Smooth muscle cell (in vitro differentiated cells): ENCODE measurements around the gene LRP5. TPM values are rescaled to one million over a fixed set of nuclear protein-coding genes. Genes with fewer than 3 reads are reported as not detected.

Source experiments
- DNase-seq: peaks from one replicate; lab custom pipeline; 2025; ENCODE audit not compliant: unreplicated experiment; lab: John Stamatoyannopoulos, UW
- H2AFZ ChIP-seq: fragments of 200-600 bp; sonication (generic); 2 replicates; pipeline ENCODE4 v1.6.0; 2016; ENCODE audit warnings: antibody characterized with exemption, low read depth, mild to moderate bottlenecking
- H3F3A ChIP-seq: fragments of 200-600 bp; sonication (generic); 2 replicates; pipeline ENCODE4 v1.6.0; 2017; ENCODE audit warnings: antibody characterized with exemption, low read depth
- H3K27ac ChIP-seq: fragments of 200-600 bp; sonication (generic); 2 replicates; pipeline ENCODE4 v1.5.1; 2016; ENCODE audit warnings: low read depth, mild to moderate bottlenecking
- H3K27me3 ChIP-seq: fragments of 200-600 bp; sonication (generic); 2 replicates; pipeline ENCODE4 v1.6.1; 2016; ENCODE audit warnings: low read depth, mild to moderate bottlenecking
- H3K36me3 ChIP-seq: fragments of 200-600 bp; sonication (generic); 2 replicates; pipeline ENCODE4 v1.5.1; 2016; ENCODE audit warnings: low read depth
- H3K4me1 ChIP-seq: fragments of 200-600 bp; sonication (generic); 2 replicates; pipeline ENCODE4 v1.5.1; 2016; ENCODE audit warnings: low read depth
- H3K4me2 ChIP-seq: fragments of 200-600 bp; sonication (generic); 2 replicates; pipeline ENCODE4 v1.6.0; 2016; ENCODE audit warnings: mild to moderate bottlenecking
- H3K4me3 ChIP-seq: fragments of 200-600 bp; sonication (generic); 2 replicates; pipeline ENCODE4 v1.5.1; 2016; ENCODE audit warnings: mild to moderate bottlenecking
- H3K79me2 ChIP-seq: fragments of 200-600 bp; sonication (generic); 2 replicates; pipeline ENCODE4 v1.6.0; 2016; ENCODE audit warnings: low read depth, mild to moderate bottlenecking
- H3K9ac ChIP-seq: fragments of 200-600 bp; sonication (generic); 2 replicates; pipeline ENCODE4 v1.6.0; 2016; ENCODE audit warnings: low read depth
- H3K9me3 ChIP-seq: fragments of 200-600 bp; sonication (generic); replicated peaks from 2 replicates; pipeline ENCODE4 v1.5.1; 2016; ENCODE audit warnings: low read depth
- H4K20me1 ChIP-seq: fragments of 200-600 bp; sonication (generic); 2 replicates; pipeline ENCODE4 v1.6.0; 2016; ENCODE audit warnings: low read depth
- CTCF ChIP-seq: fragments of 200-600 bp; sonication (generic); IDR thresholded peaks from 2 replicates; pipeline ENCODE4 v1.5.1; 2017; ENCODE audit warnings: borderline replicate concordance, mild to moderate bottlenecking, antibody characterized with exemption; ENCODE audit not compliant: insufficient read depth, poor library complexity, severe bottlenecking
- WGBS: methylation state at CpG from one replicate; pipeline ENCODE4 v1.1.7; 2016; ENCODE audit warnings: low lambda C conversion rate; 5-methylcytosine and 5-hydroxymethylcytosine counted together
- polyA plus RNA-seq: library from polyadenylated mRNA; unstranded; fragments of >200 nt; fragmentation: Nextera tagmentation; extraction: Ambion mirVana; gene quantifications from 2 replicates; pipeline ENCODE4 v1.2.1, GENCODE V29; 2016
- total RNA-seq: library from RNA; depleted of rRNA; stranded (reverse); fragments of >200 nt; gene quantifications from 2 replicates; pipeline ENCODE4 v1.2.3, GENCODE V29; 2014

The LRP5 gene
- total and polyA plus RNA-seq, 2 experiments from 2014 or later, result 16.1 to 26.6 TPM

GRCh38 chr11:68388595-68389198, 76.3 kb downstream of the LRP5 start:
- Histone ChIP-seq H4K20me1 (peaks cover 7% of the 10 kb centered on the region), H3K9me3 (no peaks in the 10 kb centered on the region), H3F3A (no peaks in the 10 kb centered on the region), H3K4me3 (no peak overlapping the region), H2AFZ (no peak overlapping the region), H3K9ac (no peak overlapping the region), H3K36me3 (no peaks in the 10 kb centered on the region), H3K4me2 (no peak overlapping the region), H3K27me3 (no peaks in the 10 kb centered on the region), H3K27ac (no peak overlapping the region), H3K79me2 (peaks cover 6% of the 10 kb centered on the region), H3K4me1 (no peaks in the 10 kb centered on the region)
- DNase-seq, result no peak
- TF ChIP-seq CTCF, result no peak
- WGBS, result 96% methylated on average over 11 of the region's 11 CpGs

- no peaks in the 10 kb centered on the region for H3K27me3 ChIP-seq
- no peak for TF ChIP-seq CTCF
- no peak overlapping the region for H3K27ac ChIP-seq
- H3F3A ChIP-seq, result no peaks in the 10 kb centered on the region
- H3K4me1 ChIP-seq, result no peaks in the 10 kb centered on the region
- H3K4me3 ChIP-seq, result no peak overlapping the region
- no peak for DNase-seq
- H2AFZ ChIP-seq, result no peak overlapping the region
- no peaks in the 10 kb centered on the region for H3K79me2 ChIP-seq
- no peak overlapping the region for H3K9ac ChIP-seq
- no peaks in the 10 kb centered on the region for H3K9me3 ChIP-seq
- H4K20me1 ChIP-seq, result no peaks in the 10 kb centered on the region
- 98% methylated on average over 9 of the region's 16 CpGs for WGBS
- no peak overlapping the region for H3K4me2 ChIP-seq
- H3K36me3 ChIP-seq, result no peaks in the 10 kb centered on the region
These were observed 77.9 kb downstream of the LRP5 start for GRCh38 chr11:68390315-68390714.

GRCh38 chr11:68392822-68393221, 80.4 kb downstream of the LRP5 start:
- Histone ChIP-seq H3K27me3 (no peaks in the 10 kb centered on the region), H4K20me1 (no peaks in the 10 kb centered on the region), H3K4me3 (no peak overlapping the region), H3F3A (no peaks in the 10 kb centered on the region), H3K79me2 (no peaks in the 10 kb centered on the region), H3K36me3 (no peaks in the 10 kb centered on the region), H2AFZ (no peak overlapping the region), H3K27ac (no peak overlapping the region), H3K9ac (no peak overlapping the region), H3K4me1 (no peaks in the 10 kb centered on the region), H3K9me3 (no peaks in the 10 kb centered on the region), H3K4me2 (no peak overlapping the region)
- 97% methylated on average over 7 of the region's 7 CpGs for WGBS
- no peak for TF ChIP-seq CTCF
- no peak for DNase-seq

GRCh38 chr11:68396516-68396915, 84.1 kb downstream of the LRP5 start:
- Histone ChIP-seq H3K4me2 (no peak overlapping the region), H3K27me3 (no peaks in the 10 kb centered on the region), H3K9ac (no peak overlapping the region), H3K79me2 (no peaks in the 10 kb centered on the region), H3F3A (no peaks in the 10 kb centered on the region), H3K9me3 (no peaks in the 10 kb centered on the region), H3K36me3 (no peaks in the 10 kb centered on the region), H2AFZ (no peak overlapping the region), H3K4me3 (no peak overlapping the region), H3K27ac (no peak overlapping the region), H4K20me1 (no peaks in the 10 kb centered on the region), H3K4me1 (no peaks in the 10 kb centered on the region)
- DNase-seq, result no peak
- 78% methylated on average over 12 of the region's 12 CpGs for WGBS
- no peak for TF ChIP-seq CTCF
